Activated T-cell treated with anti-CD3 and anti-CD28 coated beads, Interleukin-2, amount 50 U/mL, for 48 hours (primary cell): ENCODE data around the gene RPTOR.

Experiments used
- DNase-seq, 2 experiments: peaks; one replicate each; pipeline ENCODE4 v3.0.0-alpha.2; 2020

RPTOR gene

GRCh38 chr17:80668375-80669148 is 123.9 kb downstream of the RPTOR start:
- DNase-seq = no peak

- no peak for DNase-seq
Measured at GRCh38 chr17:80671039-80671824, 126.6 kb downstream of the RPTOR start.

- no peak for DNase-seq
Measured at GRCh38 chr17:80671825-80672110, 127.1 kb downstream of the RPTOR start.

DNA sequence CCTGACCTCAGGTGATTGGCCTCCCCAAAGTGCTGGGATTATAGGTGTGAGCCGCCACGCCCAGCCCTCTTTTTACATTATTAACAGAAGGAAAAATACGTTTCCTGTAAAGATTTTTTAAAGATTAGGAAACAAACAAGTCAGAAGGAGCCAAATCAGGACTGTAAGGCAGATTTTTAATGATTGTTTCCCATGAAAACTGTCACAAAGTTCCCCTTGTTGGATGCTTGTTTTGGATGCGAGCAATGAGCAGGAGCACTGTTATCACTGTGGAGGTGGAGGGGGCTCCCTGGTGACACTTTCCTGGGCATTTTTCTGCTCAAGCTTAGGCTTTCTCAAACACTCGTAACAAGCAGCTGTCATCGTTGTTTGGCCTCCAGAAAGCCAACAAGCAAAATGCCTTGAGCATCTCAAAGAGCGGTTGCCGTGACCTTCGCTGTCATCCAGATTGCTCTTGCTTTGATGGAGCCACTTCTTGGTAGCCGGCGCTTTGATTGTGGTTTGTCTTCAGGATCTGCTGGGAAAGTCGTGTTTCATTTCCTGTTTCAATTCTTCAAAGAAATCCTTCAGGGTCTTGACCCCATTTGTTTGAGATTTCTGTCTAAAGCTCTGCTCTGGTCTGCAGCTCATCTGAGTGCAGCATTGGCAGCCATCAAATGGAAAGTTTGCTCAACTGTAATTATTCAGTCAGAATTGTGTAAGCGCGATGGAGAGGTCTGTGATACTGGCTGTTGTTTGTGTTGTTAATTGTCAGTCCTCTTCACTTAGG is 128.7 kb downstream of the RPTOR start:
- no peak for DNase-seq

DNA sequence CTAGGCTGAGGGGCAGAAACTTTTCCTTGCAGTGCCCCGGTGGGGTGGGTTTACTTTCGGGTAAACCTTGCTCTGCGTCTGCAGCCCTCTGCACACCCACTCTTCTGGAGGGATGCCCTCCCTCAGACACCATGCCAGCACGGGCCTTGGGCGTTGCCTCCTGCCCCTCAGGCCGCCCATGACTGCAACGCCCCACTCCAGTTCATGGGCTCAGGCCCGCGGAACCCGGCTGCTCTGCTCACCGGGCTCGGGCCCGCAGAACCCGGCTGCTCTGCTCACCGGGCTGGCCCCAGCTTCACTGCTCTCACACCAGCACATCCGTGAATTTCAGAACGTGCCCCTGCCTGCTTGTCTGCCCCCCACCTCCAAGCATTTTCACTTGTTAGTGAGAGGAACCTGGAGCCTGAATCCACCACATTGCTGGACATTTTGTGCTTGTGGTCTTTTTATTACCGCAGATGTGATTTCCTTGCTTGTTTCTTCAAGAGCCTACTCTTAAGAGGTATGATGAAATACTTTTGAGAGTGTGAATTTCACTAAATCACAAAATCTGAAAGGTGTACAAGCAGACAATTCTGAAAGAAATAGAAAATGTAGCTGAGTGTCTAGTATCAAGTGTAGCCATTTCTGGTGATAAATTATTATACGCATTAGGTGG is 130.9 kb downstream of the RPTOR start:
- DNase-seq = no peak

DNA sequence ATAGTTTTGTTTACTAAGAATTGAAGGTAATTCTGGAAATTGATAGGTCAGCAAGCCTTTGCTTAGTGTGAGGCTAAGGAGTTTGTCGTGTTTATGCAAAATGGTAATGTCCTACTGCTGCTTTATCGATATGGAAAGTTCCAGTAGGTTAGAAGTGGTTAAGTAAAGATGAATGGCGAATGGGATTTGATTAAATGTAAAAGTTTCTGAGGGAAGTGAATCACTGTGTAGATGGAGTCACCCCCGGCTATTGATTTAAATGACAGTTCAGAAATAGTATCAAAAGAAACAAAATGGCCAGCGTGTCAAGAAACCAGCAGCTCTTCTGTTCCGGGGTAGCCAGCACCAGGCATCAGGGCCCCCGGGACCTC is 131.4 kb downstream of the RPTOR start:
- DNase-seq = no peak

GRCh38 chr17:80676564-80676963 is 131.9 kb downstream of the RPTOR start:
- no peak for DNase-seq

GRCh38 chr17:80677214-80677756 is 132.6 kb downstream of the RPTOR start:
- no peak for DNase-seq

GRCh38 chr17:80679816-80680215 is 135.2 kb downstream of the RPTOR start:
- no peak for DNase-seq

GRCh38 chr17:80681215-80681614 is 136.6 kb downstream of the RPTOR start:
- no peak for DNase-seq

DNA sequence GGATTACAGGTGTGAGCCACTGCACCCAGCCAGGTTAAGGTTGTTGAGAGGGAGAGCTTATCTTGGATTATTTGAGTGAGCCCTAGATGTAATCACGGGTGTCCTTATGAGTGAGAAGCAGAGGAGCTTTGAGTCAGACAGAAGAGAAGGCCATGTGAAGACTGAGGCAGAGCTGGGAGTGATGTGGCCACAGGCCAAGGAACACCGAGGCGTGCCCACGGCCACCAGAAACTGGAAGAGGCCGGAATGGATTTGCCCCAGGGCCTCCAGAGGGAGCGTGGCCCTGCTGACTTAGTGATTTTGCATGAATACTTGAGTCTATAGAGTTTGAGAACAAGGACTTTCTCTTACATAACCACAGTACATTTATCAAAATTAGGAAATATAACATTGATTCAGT is 137.7 kb downstream of the RPTOR start:
- DNase-seq = no peak

GRCh38 chr17:80683625-80684104 is 139.0 kb downstream of the RPTOR start:
- DNase-seq = no peak

DNA sequence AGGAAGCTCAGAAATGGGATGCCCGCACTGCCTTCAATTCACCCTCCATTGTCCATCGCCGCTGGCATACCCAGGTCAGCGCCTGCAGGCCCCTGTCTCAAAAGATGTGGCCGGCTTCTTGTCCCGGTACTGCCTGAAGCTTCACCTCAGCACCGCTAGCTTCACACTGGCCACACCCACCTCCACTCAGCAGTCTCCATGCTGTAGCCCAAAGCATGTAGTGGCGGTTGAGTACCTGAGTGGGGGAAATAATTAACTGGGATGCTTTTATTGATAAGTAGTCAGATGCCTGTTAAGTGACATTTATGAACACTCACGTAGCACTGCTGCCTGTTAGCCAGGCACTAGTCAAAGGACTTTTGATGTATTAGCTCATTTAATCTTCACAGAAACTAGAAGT is 143.2 kb downstream of the RPTOR start:
- DNase-seq = no peak

- no peak for DNase-seq
Measured at GRCh38 chr17:80689129-80689619, 144.5 kb downstream of the RPTOR start.

- DNase-seq = no peak
Measured at GRCh38 chr17:80691784-80692183, 147.1 kb downstream of the RPTOR start.

DNA sequence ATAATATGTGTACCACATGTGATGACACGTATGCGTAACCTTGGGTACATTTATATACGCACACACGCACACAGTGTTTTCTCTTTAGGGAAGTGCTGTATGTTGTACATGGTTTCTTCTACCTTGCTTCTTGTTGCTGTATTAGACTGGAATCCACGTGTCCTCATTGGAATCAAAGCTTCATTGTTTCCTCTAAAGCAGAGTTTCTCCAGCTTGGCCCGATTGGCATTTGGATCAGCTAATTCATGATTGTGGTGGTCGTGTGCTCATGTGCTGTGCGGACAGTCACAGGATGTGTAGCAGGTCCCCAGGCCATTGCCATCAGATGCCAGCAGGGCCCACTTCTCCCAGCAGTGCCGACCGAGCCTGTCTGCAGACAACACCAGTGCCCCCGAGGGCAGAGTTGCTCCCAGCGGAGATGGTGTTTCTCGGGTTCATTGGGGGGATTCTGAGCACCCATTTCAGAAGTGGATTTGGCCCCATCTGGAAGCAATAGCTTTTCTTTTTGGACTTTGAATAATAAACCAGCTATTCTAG is 148.4 kb downstream of the RPTOR start:
- no peak for DNase-seq

- no peak for DNase-seq
Measured at GRCh38 chr17:80693511-80693910, 148.9 kb downstream of the RPTOR start.

GRCh38 chr17:80694085-80694991 is 149.7 kb downstream of the RPTOR start:
- DNase-seq = no peak

GRCh38 chr17:80694992-80695912 is 150.6 kb downstream of the RPTOR start:
- peak; percentile 35 to 49 for DNase-seq

DNA sequence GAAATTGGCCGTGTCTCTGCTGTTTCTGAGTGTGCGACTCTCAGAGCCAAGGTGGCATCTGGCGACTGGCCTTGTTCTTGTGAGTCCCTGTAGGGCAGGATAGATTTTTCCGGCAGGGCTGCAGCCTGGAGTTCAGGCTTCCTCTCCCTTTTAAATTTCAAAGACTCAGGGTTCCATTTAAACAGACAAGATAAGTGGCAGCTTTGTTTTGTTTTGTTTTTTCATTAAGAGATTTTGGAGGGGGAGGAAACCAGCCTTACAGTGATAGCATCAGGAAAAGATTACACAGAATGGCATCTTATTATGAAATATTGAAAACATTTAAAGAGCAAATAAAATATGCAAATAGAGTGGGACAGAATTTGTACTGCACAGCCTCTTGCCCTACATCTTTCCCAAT is 151.3 kb downstream of the RPTOR start:
- no peak for DNase-seq
